Upper lobe of left lung (tissue), 4 donors: ENCODE measurements around the gene MYOZ2.

Experiments
- EP300 ChIP-seq, 4 donors: sonication (generic); formaldehyde crosslinking; IDR thresholded peaks; one replicate each; pipeline ENCODE4 v1.5.1; 2017; ENCODE audit warnings: antibody characterized with exemption in 4 of 4, control low read depth in 2 of 4
- POLR2A ChIP-seq, 4 donors: fragments of 450-650 bp; IDR thresholded peaks; one replicate each; pipeline ENCODE4 v1.5.1; 2016 to 2017; ENCODE audit warnings: antibody characterized with exemption in 4 of 4, mild to moderate bottlenecking in 2 of 4
- POLR2AphosphoS5 ChIP-seq, 2 donors: sonication (generic); formaldehyde crosslinking; IDR thresholded peaks; one replicate each; pipeline ENCODE4 v1.5.1; 2017; ENCODE audit warnings: antibody characterized with exemption in 2 of 2
- TF ChIP-seq, protein P1 (sequence below), 6 experiments: fragments of 450-650 bp in 4 of 6; fragments of 200-600 bp in 2 of 6; sonication (generic) in 2 of 6; IDR thresholded peaks; one replicate each; pipeline ENCODE4 v1.5.1; 2016 to 2019; ENCODE audit warnings: antibody characterized with exemption in 6 of 6

DNA sequence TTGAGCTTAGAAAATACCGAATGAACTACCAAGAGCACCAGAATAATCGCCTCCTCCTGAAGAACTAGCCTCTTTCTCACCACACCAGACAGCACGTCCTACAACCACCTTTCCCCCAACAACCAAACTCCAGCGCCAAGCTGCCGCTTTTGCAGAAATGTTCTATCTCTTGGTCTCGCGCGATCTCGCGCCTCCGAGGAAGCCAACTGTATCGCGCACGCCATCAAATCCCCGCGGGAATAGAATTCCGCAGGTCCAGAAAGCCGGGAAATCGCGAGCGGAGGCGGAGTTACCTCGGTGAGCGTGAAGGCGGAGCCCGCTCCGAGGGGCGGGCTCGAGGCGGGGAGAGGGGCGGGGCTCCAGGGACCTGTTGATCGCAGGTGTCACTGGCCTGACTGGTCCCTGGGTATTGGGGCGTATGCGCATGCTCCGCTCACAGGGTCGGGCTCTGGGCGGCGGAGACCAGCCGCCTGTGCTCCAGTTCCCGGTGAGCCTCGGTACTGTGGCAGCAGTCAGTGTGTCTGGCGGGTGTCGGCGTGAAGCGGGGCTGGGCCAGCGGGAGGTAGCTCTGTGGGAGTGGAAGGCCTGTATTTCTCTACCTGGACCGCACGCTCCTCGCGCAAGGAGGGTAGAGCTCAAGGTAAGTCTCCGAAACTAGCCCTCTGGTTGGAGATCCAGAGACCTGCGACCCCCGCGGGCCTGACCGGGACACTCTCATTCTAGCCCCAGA lies 76.8 kb downstream of the MYOZ2 start, which contains the start of gene USP53:
- TF ChIP-seq, protein P1, sequence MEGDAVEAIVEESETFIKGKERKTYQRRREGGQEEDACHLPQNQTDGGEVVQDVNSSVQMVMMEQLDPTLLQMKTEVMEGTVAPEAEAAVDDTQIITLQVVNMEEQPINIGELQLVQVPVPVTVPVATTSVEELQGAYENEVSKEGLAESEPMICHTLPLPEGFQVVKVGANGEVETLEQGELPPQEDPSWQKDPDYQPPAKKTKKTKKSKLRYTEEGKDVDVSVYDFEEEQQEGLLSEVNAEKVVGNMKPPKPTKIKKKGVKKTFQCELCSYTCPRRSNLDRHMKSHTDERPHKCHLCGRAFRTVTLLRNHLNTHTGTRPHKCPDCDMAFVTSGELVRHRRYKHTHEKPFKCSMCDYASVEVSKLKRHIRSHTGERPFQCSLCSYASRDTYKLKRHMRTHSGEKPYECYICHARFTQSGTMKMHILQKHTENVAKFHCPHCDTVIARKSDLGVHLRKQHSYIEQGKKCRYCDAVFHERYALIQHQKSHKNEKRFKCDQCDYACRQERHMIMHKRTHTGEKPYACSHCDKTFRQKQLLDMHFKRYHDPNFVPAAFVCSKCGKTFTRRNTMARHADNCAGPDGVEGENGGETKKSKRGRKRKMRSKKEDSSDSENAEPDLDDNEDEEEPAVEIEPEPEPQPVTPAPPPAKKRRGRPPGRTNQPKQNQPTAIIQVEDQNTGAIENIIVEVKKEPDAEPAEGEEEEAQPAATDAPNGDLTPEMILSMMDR (IDR thresholded peaks at IDR 0.05) = peak in 4 of 6 experiments; percentile 3 to 68 (median 37)
- TF ChIP-seq EP300 (IDR thresholded peaks at IDR 0.05) = peak in 1 of 4 donors; percentile 26
- peak; percentile 83 to 96 for TF ChIP-seq POLR2AphosphoS5 (IDR thresholded peaks at IDR 0.05)
- peak in 3 of 4 donors; percentile 93 to 98 (median 94) for TF ChIP-seq POLR2A (IDR thresholded peaks at IDR 0.05)
